NCI-H2196 (cell line): ENCODE data around the gene GPSM1.

ENCODE experiments used
- DNase-seq: peaks from one replicate; lab custom pipeline; 2025; ENCODE audit not compliant: unreplicated experiment; lab: John Stamatoyannopoulos, UW

GPSM1 gene

DNA sequence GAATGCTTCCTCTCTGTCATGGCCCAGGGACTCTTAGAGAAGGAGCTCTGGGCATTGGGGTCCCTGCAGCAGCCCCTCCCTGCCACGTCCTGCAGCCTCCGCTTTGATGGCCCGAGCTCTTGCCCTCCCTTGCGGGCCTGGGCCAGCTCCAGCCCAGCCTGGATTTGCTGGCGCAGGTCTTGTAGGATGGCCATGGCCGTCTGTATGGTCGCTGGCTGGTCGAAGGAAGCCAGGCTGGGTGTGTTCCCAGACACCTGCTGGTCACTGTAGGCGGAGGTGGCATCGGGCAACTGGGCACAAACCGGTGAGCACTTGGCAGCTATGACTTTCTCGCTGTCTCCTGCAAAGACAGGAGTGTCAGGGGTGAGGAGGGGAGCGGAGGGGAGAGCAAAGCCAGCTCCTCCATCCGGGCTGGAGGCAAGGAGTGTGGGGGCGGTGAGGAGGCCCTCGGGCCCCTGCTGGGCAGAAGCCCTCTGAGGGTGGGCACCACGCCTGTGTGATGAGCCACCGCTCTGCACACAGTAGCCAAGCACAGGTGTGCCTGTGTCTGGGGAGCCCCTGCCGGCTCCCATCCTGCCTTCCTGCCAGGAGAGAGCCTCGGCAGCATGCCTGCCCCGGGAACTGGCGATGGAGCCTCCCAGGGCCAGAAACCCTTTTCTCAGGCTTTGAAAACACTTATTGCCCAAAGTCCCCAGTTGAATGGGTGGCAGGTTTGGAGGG is 35.9 kb upstream of the GPSM1 start:
- DNase-seq = peak; percentile 12

DNA sequence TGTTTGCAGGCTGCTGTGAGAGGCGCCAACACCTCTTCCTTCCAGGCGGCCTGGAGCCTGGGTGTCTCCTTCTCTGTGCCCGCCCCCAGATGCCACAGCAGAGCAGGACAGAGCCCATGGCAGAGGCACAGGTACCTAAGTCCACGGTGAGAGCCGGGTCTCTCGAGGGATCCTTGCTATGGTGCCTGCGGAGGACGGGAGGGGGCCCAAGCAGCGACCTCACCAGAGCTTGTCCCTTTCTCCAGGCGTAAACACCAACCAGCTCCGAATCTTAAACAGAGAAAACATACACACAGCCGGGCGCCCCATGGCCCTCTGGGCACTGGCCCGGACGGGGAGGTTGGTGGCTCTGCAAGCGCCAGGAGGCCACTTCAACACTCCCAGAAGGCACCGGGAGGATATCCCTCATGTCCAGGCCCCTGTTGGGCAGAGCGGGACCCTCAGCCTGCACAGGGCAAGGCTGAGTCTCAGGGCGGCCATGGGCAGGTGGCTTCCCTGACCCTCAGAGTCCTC is 35.3 kb upstream of the GPSM1 start:
- no peak for DNase-seq

DNA sequence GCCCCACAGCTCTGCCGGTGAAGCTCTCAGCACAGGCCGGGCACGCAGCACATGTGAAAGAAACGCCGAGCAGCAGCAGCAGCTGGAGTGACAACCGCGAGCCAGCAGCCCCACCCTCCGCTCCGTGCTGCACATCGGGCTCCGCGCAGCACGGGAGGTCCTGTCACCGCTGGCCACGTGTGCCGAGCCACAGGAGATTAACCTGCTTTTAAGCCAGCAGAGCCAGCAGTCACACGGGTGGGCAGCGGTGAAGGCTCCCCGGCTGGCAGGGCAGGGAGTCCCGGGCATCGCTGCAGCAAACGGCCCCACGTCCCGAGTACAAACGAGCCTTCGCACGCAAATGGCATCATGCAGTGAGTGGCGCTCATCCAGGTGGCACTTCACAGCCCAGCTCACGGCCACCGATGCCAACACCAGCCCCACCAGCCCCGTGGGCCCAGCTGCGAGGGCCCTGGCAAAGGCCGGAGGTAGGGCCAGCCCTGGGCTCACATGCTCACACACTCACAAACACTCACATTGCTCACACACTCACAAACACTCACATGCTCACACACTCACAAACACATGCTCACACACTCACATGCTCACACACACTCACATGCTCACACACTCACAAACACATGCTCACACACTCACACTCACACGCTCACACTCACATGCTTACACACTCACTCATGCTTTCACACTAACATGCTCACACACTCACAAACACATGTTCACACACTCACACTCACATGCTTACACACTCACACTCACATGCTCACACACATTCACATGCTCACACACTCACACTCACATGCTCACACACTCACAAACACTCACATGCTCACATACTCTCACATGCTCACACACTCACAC is 34.5 kb upstream of the GPSM1 start:
- no peak for DNase-seq

DNA sequence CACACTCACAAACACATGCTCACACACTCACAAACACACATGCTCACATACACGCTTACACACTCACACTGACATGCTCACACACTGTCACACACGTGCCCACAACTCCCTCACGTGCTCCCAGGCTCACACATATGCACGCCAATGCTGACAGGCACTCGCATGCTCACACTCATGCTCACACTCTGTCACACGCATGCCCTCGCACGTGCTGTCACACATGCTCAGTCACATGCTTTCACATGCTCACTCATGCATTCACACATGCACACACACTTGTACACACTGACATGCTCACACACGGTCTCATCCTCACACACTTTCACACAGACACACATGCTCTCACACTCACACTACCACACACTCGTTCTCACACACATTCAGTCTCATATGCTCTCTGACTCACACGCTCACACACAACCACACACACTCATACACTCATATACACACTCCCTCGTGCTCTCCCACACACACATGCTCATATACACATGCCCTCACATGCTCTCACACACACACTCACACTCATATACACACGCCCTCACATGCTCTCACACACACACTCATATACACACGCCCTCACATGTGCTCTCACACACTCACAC is 33.8 kb upstream of the GPSM1 start:
- no peak for DNase-seq

DNA sequence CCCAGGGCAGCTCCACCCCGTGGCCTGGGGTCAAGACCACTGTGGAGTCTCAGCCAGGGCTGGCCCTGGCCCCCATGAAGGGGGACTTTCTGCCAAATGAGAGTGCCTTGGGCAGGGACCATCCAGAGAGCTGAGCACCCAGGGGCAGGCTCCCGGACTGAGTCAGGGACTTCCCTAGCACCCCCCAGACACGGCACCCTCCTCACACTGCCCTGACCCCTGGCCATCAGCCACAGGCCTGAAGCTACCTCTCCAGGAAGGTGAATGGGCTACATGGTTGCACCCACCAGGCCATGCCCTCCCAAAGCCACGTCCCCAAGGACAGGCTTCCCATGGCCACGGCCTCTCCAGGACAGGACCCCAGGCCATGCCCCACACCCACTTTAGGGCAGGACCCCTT is 32.9 kb upstream of the GPSM1 start:
- no peak for DNase-seq

DNA sequence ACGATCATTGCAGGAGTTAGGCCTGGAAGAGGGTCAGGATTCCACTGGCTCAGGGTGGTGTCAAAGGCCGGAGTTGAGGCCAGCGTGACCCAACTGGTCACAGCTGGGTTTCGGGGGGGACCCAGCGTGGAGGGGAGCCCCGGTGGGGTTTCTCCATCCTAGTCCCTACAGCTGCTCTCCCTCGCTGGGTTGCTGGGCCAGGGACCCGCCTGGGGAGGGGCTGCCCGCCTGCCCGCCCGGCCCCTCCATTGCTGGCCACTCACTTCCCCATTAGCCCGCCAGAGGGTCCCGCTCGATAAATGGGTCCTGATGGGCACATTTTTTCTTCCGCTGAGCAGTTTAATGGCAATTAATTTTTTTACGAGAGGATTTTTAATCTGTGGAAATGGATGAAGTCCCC is 32.3 kb upstream of the GPSM1 start:
- DNase-seq = no peak

DNA sequence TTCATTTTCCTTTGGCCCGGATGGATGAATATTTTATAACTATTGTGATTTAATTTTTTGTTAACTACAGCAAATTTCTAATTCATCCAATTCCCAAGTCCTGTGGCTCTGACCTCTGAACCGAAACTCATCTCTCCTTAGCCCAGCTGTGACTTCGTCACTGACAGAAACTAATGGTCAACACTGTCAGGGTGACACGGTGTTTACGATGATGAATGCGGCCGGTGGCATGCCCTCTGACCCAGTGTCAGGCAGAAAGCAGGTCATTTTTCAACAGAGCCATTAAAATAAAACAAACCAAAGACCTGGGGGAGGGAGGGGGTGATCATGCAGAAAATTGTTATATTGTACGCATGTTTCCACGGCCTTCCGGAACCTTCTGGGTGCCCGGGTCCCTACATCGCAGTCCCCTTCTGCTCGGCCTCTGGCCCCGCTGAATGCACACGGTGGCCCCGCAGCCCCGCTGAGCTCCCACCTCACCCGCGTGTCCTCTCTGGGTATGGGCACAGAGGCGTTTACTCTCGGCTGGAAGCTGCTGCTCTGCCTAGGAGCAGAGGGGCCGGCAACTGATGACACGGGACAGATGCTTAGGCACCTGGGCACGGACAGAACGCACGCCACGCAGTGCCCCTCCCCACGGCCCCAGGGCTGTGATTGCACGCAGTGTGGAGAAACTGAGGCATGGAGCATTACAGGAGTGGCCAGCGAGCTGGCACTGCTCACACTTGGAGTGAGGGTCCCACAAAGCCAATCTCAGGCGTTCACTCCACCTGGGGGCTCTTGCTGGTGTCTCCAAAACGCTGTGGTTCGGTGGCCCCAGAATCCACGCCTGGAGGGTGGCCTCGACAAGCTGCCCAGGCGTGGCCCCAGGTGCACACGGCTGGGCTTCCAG is 31.6 kb upstream of the GPSM1 start:
- no peak for DNase-seq

DNA sequence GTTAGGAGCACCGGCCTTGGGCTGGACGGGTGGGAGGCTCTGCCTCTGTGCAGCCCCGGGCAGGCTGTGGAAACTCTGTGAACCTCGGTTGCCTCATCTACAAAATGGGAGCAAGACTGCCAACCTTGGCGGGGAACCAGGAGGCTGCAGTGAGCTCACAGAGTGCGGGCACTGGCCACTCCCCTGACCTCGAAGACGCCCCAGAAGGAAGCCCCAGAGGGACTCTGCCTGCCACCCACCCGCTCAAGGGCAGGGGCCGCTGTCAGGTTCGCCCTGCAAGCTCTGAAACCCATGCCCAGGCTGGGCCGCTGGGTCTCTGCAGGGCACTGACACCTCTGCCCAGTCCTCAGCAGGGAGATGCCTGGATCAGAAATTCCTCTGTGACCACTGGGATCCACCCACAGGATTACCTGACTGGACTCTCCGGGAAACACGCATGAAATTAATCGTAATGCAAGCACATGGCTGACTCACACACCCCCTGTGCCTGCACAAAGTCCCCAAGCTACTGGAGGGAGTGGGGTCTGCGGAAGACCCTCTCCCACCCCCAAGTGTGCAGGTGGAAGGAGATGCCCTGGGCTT is 30.8 kb upstream of the GPSM1 start:
- DNase-seq = no peak

DNA sequence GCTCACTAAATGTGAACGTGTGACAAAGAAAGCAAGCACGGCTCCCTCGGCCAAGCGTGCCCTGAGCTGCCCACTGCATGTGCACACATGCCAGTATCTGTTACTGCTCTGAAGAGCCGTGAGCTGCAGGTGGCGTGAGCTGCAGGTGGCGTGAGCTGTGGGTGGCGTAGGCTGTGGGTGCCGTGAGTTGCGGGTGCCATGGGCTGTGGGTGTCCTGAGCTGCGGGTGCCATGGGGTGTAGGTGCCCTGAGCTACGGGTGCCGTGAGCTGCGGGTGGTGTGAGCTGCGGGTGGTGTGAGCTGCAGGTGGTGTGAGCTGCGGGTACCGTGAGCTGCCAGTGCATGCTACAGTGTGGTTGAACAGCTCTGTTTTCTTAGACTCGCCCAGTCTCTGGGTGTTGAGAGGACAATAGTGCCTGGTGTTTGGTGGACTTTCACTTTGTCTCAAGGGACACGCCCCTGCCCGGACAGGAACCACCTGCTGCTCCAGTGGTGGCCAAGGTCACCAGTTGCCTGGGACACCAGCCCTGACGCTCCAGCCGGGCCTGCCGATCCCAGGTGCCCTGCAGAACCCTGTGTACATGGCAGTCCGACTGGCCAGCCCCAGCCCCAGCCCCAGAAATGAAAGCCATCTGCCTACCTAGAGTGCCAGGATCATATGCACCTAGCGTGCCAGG is 30.2 kb upstream of the GPSM1 start:
- DNase-seq = peak; percentile 92

DNA sequence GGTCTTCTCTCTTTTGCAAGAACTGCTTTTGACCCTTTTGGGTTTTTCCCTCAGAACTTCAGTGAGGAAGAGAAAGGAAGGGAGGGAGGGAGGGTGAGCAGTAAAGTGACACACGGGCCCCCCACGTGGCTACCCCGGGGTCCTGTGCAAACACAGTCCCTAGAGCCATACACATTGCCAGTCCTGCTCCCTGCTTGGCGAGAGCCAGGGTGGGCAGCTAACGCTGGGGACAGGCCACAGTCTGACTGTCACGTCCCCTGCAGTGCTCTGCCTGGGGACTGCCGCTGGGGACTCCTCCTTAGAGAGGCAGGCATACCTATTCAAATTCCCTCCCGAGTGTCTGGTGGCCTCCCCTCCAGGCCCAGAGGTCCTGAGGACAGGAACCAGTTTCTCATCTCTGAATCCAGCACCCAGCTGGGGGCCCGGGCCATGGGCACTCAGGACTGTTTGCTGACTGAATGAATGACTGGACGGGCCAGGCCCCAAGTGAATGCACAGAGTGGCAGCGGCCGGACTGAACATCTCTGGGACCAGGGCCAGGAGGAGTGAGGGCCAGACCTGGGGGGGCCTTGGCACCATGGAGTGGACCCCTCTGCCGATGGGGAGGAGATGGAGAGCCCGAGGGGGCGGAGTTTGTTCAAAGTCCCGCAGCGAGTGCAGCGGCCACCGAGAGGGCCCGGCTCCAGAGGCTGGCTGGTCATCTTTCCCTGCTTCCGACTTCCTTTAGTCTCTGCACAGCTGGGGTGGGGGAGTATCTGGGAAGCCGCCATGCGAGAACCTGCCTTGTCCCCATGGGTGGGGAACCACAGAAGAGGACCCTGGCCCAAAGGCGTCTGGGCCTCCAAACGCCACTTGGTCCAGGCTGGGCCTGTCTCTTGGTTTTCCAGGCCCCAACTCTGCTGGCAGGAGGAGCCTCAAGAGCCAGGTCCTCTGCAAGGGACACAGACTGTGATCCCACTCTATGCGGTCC is 29.3 kb upstream of the GPSM1 start:
- no peak for DNase-seq

DNA sequence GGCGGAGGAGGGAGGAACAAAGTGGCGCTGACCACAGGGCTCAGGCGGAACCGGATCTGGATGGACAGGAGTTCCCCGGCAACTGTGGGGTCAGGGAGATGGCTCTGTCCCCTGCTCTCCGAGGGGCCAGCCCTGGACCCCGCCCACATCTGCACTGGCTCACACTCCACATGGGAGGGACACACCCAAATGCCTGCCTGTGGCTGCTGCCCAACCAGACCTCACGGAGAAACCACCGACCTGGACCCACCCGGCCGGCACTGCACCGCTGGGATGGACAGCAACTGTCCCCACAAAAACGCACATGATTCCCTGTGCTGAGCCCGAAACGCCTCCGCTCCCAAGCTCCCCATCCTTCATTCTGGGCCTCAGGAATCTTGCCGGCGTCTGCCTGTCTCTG is 28.2 kb upstream of the GPSM1 start:
- no peak for DNase-seq

DNA sequence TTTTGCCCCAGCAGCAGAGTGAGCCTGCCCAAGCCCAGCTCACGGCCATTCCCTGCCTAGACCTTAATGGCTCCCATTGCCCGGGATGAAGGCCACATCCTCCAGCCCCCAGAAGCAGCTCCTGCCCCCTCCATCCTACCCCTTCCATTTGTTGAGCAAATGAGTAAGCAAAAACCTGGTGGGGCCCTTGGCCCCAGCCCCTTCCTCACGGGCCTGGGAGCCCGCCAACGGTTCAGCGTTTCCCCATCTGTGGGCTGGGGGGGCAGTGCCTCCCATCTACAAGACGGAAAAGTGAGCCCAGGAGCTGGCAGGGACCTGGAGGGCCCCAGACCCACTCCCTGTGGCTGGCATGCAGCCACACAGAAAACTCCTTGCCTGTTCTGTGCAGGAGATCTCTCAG is 27.8 kb upstream of the GPSM1 start:
- no peak for DNase-seq

DNA sequence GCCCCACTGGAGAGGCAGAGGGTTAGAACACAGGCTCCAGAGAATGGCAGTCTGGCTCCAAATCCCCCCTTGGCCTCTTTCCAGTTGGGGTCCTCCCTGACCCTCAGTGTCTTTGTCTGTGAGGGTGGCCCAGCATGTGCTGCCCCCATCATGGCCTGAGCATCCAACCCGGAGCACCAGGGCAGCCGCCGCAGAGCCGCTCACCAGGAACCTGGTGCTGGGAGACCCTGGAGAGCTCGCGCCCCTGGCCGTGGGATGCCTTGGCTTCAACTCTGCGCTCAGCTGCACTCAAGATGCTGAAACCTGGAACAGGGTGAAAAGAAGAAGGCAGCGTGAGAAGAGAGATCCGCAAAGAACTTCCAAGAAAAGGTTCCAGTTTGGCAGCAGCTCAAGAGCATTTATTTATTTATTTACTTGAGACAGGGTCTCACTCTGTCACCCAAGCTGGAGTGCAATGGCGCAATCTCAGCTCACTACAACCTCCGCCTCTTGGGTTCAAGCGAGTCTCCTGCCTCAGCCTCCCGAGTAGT is 27.3 kb upstream of the GPSM1 start:
- DNase-seq = no peak

DNA sequence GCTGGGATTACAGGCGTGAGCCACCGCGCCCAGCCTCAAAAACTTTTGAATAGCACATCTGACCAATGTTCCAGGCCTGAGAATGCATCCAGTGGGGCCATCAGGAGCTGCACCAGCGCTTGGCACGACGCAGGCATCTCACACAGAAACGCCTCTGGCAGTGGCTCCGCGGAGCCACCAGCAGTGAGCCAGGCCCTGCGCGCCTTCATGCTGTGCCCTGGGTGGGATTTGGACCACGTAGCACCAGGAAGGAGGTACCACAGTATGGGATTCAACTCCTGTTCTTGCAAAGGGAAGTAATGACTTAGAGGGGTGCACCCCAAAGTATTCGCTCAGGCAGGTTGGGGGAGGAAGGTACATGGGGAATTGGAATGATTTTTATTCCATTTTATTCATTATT is 26.5 kb upstream of the GPSM1 start:
- DNase-seq = no peak

DNA sequence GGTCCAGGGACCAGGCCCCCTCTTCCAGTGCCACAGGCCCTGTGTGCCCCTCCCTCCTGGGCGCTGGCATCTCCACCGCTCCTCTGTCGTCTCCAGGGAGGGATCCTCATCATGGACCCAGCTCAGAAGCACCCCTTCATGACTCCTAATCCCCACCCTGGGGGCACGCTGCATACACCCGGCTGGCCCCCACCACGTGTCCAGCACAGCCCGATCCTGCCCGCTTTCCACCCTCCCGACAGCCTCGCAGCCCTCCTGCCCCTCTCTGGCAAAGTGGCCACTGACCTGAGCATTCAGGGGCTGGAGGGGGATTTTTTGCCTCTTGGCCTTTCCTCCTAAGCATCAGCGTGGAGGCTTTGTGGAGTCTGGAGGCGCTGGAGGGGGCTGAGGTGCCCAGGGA is 24.8 kb upstream of the GPSM1 start:
- no peak for DNase-seq

DNA sequence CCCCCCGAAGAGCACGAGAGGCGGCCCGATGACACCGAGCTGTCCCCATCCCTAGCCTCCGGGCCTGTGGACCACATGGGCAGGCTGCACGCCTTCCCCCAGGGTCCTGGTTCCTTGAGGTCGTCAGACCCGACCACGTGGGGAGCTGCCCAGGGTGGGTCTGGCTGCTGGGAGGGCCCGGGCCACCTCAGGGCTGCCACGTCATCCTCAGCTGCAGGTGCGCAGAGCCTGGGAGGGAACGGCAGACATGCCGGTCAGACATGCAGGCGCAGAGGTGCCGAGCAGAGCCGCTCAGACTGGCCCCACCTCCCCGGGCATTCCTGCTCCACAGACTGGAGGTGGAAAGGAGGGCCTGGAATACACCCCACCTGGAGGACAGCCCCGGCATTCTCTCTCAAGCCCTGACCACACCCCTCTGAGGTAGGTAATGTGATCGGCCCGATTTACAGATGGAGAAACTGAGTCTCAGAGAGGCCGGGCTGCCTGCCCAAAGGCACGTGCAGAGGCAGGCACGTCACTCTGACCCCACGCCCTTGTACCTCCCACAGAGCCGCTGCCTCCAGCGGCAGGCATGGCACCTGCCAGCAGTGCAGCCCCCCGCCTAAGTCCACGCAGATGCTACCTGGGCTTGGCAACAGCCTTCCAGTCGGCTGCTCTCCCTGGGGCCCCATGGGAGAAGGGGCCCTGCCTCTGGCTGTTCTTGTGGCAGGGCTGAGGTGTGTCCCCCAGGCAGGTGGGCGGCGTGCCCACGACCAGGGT is 24.1 kb upstream of the GPSM1 start:
- no peak for DNase-seq

DNA sequence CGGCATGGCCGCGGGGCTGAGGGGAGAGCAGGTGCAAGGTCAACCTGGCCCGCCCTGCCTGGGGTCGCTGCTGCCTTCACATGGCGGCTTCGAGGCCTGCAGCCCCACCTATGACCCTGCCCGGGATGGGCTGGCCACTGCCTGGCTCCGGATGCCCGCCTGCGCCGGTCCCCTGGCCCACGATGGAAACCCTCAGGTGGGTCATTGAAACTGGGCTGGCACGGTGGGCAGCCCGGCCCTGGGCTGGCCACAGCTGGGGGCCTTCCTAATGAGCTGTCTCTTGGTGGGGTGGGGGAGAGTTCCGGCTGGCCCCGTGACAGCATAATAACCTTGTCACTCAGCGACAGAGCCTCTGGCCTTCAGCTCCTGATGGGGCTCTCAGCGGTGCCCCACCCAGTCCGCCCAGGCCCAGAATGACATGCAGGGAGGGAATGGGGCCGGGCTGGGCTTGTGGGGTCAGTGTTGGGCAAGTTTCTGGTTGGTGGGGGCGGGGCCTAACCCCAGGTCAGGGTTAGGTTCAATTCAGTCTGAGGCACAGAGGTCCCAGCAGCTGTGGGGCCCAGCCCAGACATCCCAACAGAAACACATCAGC is 23.4 kb upstream of the GPSM1 start, which contains the start of gene CCDC187:
Gene CCDC187, minus strand, starts transcription at position 270 of the 592 bp plus-strand sequence. Its CDS starts 264 bp downstream, at position 6.
- DNase-seq = no peak
